BJ (cell line): Measurements from ENCODE around the gene ZNF660. TPM values are rescaled to one million over a fixed set of nuclear protein-coding genes. Genes with fewer than 3 reads are reported as not detected.

Experiments used
- CTCF ChIA-PET: fragments of 350-600 bp; formaldehyde crosslinking; extraction: SDS; loops from one replicate; lab custom pipeline; 2021; ENCODE audit warnings: antibody characterized with exemption, inconsistent platforms; lab: Yijun Ruan, JAX
- POLR2A ChIA-PET: fragments of 300-600 bp; sonication (Branson Sonifier 250); formaldehyde crosslinking; extraction: SDS; loops from one replicate; lab custom pipeline; 2021; ENCODE audit warnings: antibody characterized with exemption; lab: Charles Lee
- DNase-seq: peaks from one replicate; pipeline ENCODE4 v3.0.0-alpha.2; 2011; ENCODE audit warnings: low read depth
- H3K27me3 ChIP-seq: 2 replicates; pipeline ENCODE4 v1.6.0; 2011; ENCODE audit warnings: low read length; ENCODE audit not compliant: control insufficient read depth, insufficient read depth
- H3K36me3 ChIP-seq: 2 replicates; pipeline ENCODE4 v1.5.1; 2011; ENCODE audit warnings: low read length; ENCODE audit not compliant: control insufficient read depth, insufficient read depth
- H3K4me3 ChIP-seq: 2 replicates; pipeline ENCODE4 v1.5.1; 2011; ENCODE audit warnings: low read depth, mild to moderate bottlenecking, control low read depth, low read length
- CTCF ChIP-seq: IDR thresholded peaks from 2 replicates; pipeline ENCODE4 v1.5.1; 2011; ENCODE audit warnings: low read depth, mild to moderate bottlenecking, control low read depth, inconsistent platforms, low read length, moderate library complexity; ENCODE audit not compliant: insufficient read depth
- polyA plus RNA-seq: library from polyadenylated mRNA; depleted of rRNA; stranded (reverse); fragments of >200 nt; gene quantifications from 2 replicates; pipeline ENCODE4 v1.2.3, GENCODE V29; 2011

ZNF660 gene
- polyA plus RNA-seq, 1 experiment, result 0.27 TPM

- H3K4me3 ChIP-seq, result peak overlapping the region; percentile 63
- H3K36me3 ChIP-seq, result 0 out of 2 replicates have a peak, but pooled peaks cover 2% of the 10 kb centered on the region
- no peak for DNase-seq
- CTCF ChIA-PET, result interaction anchor here (1.4 kb wide), 1 partner anchor 28 kb away, joined by 3 read pairs; no protein-coding TSS in a partner anchor
- no peaks in the 10 kb centered on the region for H3K27me3 ChIP-seq
- POLR2A ChIA-PET, result no interaction called here
- no peak for TF ChIP-seq CTCF
Observed at GRCh38 chr3:44555723-44556122, 29.0 kb upstream of the ZNF660 start.

- Histone ChIP-seq H3K36me3 (0 out of 2 replicates have a peak, but pooled peaks cover 2% of the 10 kb centered on the region), H3K4me3 (no peak overlapping the region), H3K27me3 (no peaks in the 10 kb centered on the region)
- TF ChIP-seq CTCF, result no peak
- ChIA-PET CTCF (interaction anchor here (1.4 kb wide), 1 partner anchor 26 kb away, joined by 3 read pairs; no protein-coding TSS in a partner anchor), POLR2A (no interaction called here)
- no peak for DNase-seq
Observed at GRCh38 chr3:44557074-44557473, 27.7 kb upstream of the ZNF660 start.

- no peak for DNase-seq
- CTCF ChIA-PET, result no interaction called here
- H3K27me3 ChIP-seq, result no peaks in the 10 kb centered on the region
- no peak overlapping the region for H3K4me3 ChIP-seq
- H3K36me3 ChIP-seq, result peaks cover 5% of the 10 kb centered on the region; the same call in 1 of the 2 replicates
- TF ChIP-seq CTCF, result no peak
- POLR2A ChIA-PET, result no interaction called here
Observed at GRCh38 chr3:44561076-44561475, 23.7 kb upstream of the ZNF660 start.

GRCh38 chr3:44562147-44562546 is 22.6 kb upstream of the ZNF660 start:
- ChIA-PET CTCF (no interaction called here), POLR2A (no interaction called here)
- Histone ChIP-seq H3K4me3 (no peak overlapping the region), H3K27me3 (no peaks in the 10 kb centered on the region), H3K36me3 (peaks cover 4% of the 10 kb centered on the region; the same call in 1 of the 2 replicates)
- DNase-seq, result no peak
- TF ChIP-seq CTCF, result no peak

- TF ChIP-seq CTCF, result no peak
- DNase-seq, result no peak
- CTCF ChIA-PET, result no interaction called here
- POLR2A ChIA-PET, result no interaction called here
- peaks cover 4% of the 10 kb centered on the region; the same call in 1 of the 2 replicates for H3K36me3 ChIP-seq
- H3K27me3 ChIP-seq, result no peaks in the 10 kb centered on the region
- H3K4me3 ChIP-seq, result no peak overlapping the region
Observed at GRCh38 chr3:44568561-44568960, 16.2 kb upstream of the ZNF660 start.
